DOHH2 (cell line): Measurements from ENCODE around the gene GMPPA.

ENCODE experiments used
- H3F3A ChIP-seq: fragments of 200-600 bp; sonication (generic), shearing (Covaris generic); 2 replicates; pipeline ENCODE4 v1.6.0; 2016; ENCODE audit warnings: antibody characterized with exemption, mild to moderate bottlenecking; ENCODE audit not compliant: control insufficient read depth, insufficient read depth
- H3K27ac ChIP-seq: fragments of 200-600 bp; sonication (generic); 2 replicates; pipeline ENCODE4 v1.5.1; 2014; ENCODE audit warnings: low read depth, mild to moderate bottlenecking, low read length, moderate library complexity
- H3K27me3 ChIP-seq: fragments of 200-600 bp; sonication (generic); 2 replicates; pipeline ENCODE4 v1.6.1; 2014; ENCODE audit warnings: mild to moderate bottlenecking, low read length, mixed read lengths; ENCODE audit not compliant: control insufficient read depth
- H3K36me3 ChIP-seq: fragments of 200-600 bp; sonication (generic); 2 replicates; pipeline ENCODE4 v1.6.1; 2014; ENCODE audit warnings: mild to moderate bottlenecking, low read length, moderate library complexity, mixed read lengths; ENCODE audit not compliant: control insufficient read depth
- H3K4me1 ChIP-seq: fragments of 200-600 bp; sonication (generic); 2 replicates; pipeline ENCODE4 v1.6.1; 2014; ENCODE audit warnings: mild to moderate bottlenecking, low read length, mixed read lengths; ENCODE audit not compliant: control insufficient read depth
- H3K4me2 ChIP-seq: fragments of 200-600 bp; sonication (generic); 2 replicates; pipeline ENCODE4 v1.6.0; 2014; ENCODE audit warnings: mild to moderate bottlenecking, low read length, moderate library complexity
- H3K4me3 ChIP-seq: fragments of 200-600 bp; sonication (generic); 2 replicates; pipeline ENCODE4 v1.5.1; 2014; ENCODE audit warnings: mild to moderate bottlenecking, low read length, mixed read lengths
- H3K79me2 ChIP-seq: fragments of 200-600 bp; sonication (generic); 2 replicates; pipeline ENCODE4 v1.6.1; 2014; ENCODE audit warnings: mild to moderate bottlenecking, low read length, mixed read lengths; ENCODE audit not compliant: control insufficient read depth
- H3K9me2 ChIP-seq: fragments of 200-600 bp; sonication (generic); replicated peaks from 2 replicates; pipeline ENCODE4 v1.6.1; 2014; ENCODE audit warnings: mild to moderate bottlenecking, low read length, mixed read lengths; ENCODE audit not compliant: control insufficient read depth
- H3K9me3 ChIP-seq: fragments of 200-600 bp; sonication (generic); 2 replicates; pipeline ENCODE4 v1.6.1; 2014; ENCODE audit warnings: antibody characterized with exemption, low read length, mixed read lengths; ENCODE audit not compliant: control insufficient read depth, insufficient read depth
- H4K20me1 ChIP-seq: fragments of 200-600 bp; sonication (generic); 2 replicates; pipeline ENCODE4 v1.6.0; 2014; ENCODE audit warnings: low read depth, mild to moderate bottlenecking, antibody characterized with exemption, low read length, moderate library complexity; ENCODE audit not compliant: control insufficient read depth, insufficient read depth
- CTCF ChIP-seq: fragments of 200-600 bp; sonication (generic); IDR thresholded peaks from one replicate; pipeline ENCODE4 v1.5.1; 2014; ENCODE audit warnings: antibody characterized with exemption, mild to moderate bottlenecking, low read depth, low read length; ENCODE audit not compliant: poor library complexity, severe bottlenecking
- EZH2phosphoT487 ChIP-seq: fragments of 200-600 bp; sonication (generic); IDR thresholded peaks from 2 replicates; pipeline ENCODE4 v1.6.1; 2017; ENCODE audit warnings: borderline replicate concordance, mild to moderate bottlenecking, antibody characterized with exemption, low read length, moderate library complexity, mixed read lengths

Gene GMPPA

GRCh38 chr2:219499555-219499954 is 864 bp downstream of the GMPPA start:
- Histone ChIP-seq H3K4me3 (peak overlapping the region; percentile 86), H3K4me2 (peak overlapping the region; percentile 91), H3K9me3 (no peaks in the 10 kb centered on the region), H3K27ac (no peak overlapping the region), H3K9me2 (no peaks in the 10 kb centered on the region), H3K27me3 (peaks cover 30% of the 10 kb centered on the region), H3K4me1 (peaks cover 30% of the 10 kb centered on the region), H3K79me2 (peaks cover 10% of the 10 kb centered on the region; the same call in 1 of the 2 replicates), H3K36me3 (no peaks in the 10 kb centered on the region), H4K20me1 (no peaks in the 10 kb centered on the region), H3F3A (no peaks in the 10 kb centered on the region)
- no peak for TF ChIP-seq CTCF
- no peak for TF ChIP-seq EZH2phosphoT487

GRCh38 chr2:219500135-219500534 is 1.4 kb downstream of the GMPPA start:
- Histone ChIP-seq H3K36me3 (no peaks in the 10 kb centered on the region), H3K27ac (no peak overlapping the region), H3K9me3 (no peaks in the 10 kb centered on the region), H3K4me3 (no peak overlapping the region), H3K4me1 (peaks cover 30% of the 10 kb centered on the region), H3K27me3 (peaks cover 24% of the 10 kb centered on the region), H4K20me1 (no peaks in the 10 kb centered on the region), H3K79me2 (peaks cover 10% of the 10 kb centered on the region; the same call in 1 of the 2 replicates), H3K4me2 (peak overlapping the region; percentile 91), H3F3A (no peaks in the 10 kb centered on the region), H3K9me2 (no peaks in the 10 kb centered on the region)
- TF ChIP-seq CTCF (peak; percentile 72), EZH2phosphoT487 (no peak)

- Histone ChIP-seq H3K9me2 (no peaks in the 10 kb centered on the region), H3K4me1 (peaks cover 22% of the 10 kb centered on the region)
Observed at GRCh38 chr2:219501849-219502248, 3.2 kb downstream of the GMPPA start.

More at GRCh38 chr2:219501849-219502248, 3.2 kb downstream of the GMPPA start:
- Histone ChIP-seq H3K36me3 (no peaks in the 10 kb centered on the region), H3F3A (no peaks in the 10 kb centered on the region), H3K79me2 (peaks cover 10% of the 10 kb centered on the region; the same call in 1 of the 2 replicates), H3K27me3 (peaks cover 14% of the 10 kb centered on the region), H3K4me2 (no peak overlapping the region), H3K9me3 (no peaks in the 10 kb centered on the region), H3K4me3 (no peak overlapping the region), H3K27ac (no peak overlapping the region), H4K20me1 (no peaks in the 10 kb centered on the region)
- no peak for TF ChIP-seq CTCF
